HepG2 (cell line): ENCODE results near the gene LDLRAD4. TPM values are rescaled to one million over a fixed set of nuclear protein-coding genes. Genes with fewer than 3 reads are reported as not detected.

Experiments used
- ATAC-seq: fragments of 200-7000 bp; cut with Tn5 transposase; 3 replicates; pipeline ENCODE4 v1.9.1; 2020; ENCODE audit warnings: mild to moderate bottlenecking, moderate library complexity
- BruUV-seq: library from RNA; stranded (reverse); fragments of 400-500 nt; replicated peaks from 2 replicates; lab custom pipeline; 2021; lab: Mats Ljungman, UMichigan
- CTCF ChIA-PET: fragments of 300-600 bp; formaldehyde crosslinking; extraction: SDS; loops from one replicate; lab custom pipeline; 2021; ENCODE audit warnings: low total read pairs, inconsistent platforms, low intra/inter-chr PET ratio; lab: Yijun Ruan, JAX
- POLR2A ChIA-PET: fragments of 350-600 bp; sonication (Branson Sonifier 250); formaldehyde crosslinking; loops from one replicate; lab custom pipeline; 2020; ENCODE audit warnings: antibody characterized with exemption, inconsistent platforms; lab: Yijun Ruan, JAX
- DNase-seq: peaks from one replicate; pipeline ENCODE4 v3.0.0-alpha.2; 2015; ENCODE audit warnings: low spot score
- FAIRE-seq: peaks from 3 replicates; lab custom pipeline; 2011; peaks lifted over from hg19 to GRCh38; lab: Jason Lieb, UNC
- H2AFZ ChIP-seq: one replicate; pipeline ENCODE4 v1.6.1; 2011; ENCODE audit warnings: low read length, inconsistent platforms
- H3K27ac ChIP-seq: fragments of 300-600 bp; 3 replicates; pipeline ENCODE4 v1.8.0; 2011; ENCODE audit warnings: mixed run types, mild to moderate bottlenecking, mixed read lengths, low read length, inconsistent platforms; ENCODE audit not compliant: insufficient read depth; ENCODE audit errors: extremely low read length
- H3K27me3 ChIP-seq, 2 experiments: fragments of 200-600 bp in 1 of 2; 2 replicates in 1 of 2; 3 replicates in 1 of 2; pipeline versions ENCODE4 v1.6.0 to v1.8.0; 2011; ENCODE audit warnings: low read length in 2 of 2, mild to moderate bottlenecking in 2 of 2, moderate library complexity in 2 of 2, inconsistent platforms in 1 of 2; ENCODE audit not compliant: insufficient read depth in 2 of 2, control insufficient read depth in 1 of 2
- H3K36me3 ChIP-seq, 2 experiments: fragments of 200-600 bp in 1 of 2; replicated peaks in 1 of 2; 2 replicates in 1 of 2; 3 replicates in 1 of 2; pipeline versions ENCODE4 v1.5.1 to v1.8.0; 2011; ENCODE audit warnings: low read length in 2 of 2, inconsistent platforms in 1 of 2; ENCODE audit not compliant: insufficient read depth in 2 of 2, control insufficient read depth in 1 of 2
- H3K4me1 ChIP-seq: 2 replicates; pipeline ENCODE4 v1.5.1; 2012; ENCODE audit warnings: low read length, inconsistent platforms; ENCODE audit not compliant: insufficient read depth
- H3K4me2 ChIP-seq: 2 replicates; pipeline ENCODE4 v1.6.0; 2011; ENCODE audit warnings: low read depth, low read length, inconsistent platforms
- H3K4me3 ChIP-seq, 3 experiments: fragments of 200-600 bp in 1 of 3; sonication (generic), shearing (Covaris generic) in 1 of 3; replicated peaks in 1 of 3; 2 replicates each; pipeline ENCODE4 v1.5.1; 2011 to 2016; ENCODE audit warnings: low read length in 3 of 3, inconsistent platforms in 2 of 3, low read depth in 2 of 3, mild to moderate bottlenecking in 2 of 3, control low read depth in 1 of 3, mixed read lengths in 1 of 3; ENCODE audit not compliant: insufficient read depth in 1 of 3
- H3K79me2 ChIP-seq: one replicate; pipeline ENCODE4 v1.6.1; 2011; ENCODE audit warnings: low read length, inconsistent platforms; ENCODE audit not compliant: insufficient read depth
- H3K9ac ChIP-seq: 2 replicates; pipeline ENCODE4 v1.6.0; 2011; ENCODE audit warnings: mild to moderate bottlenecking, low read depth, low read length, inconsistent platforms; ENCODE audit not compliant: insufficient read depth
- H3K9me3 ChIP-seq: 2 replicates; pipeline ENCODE4 v1.5.1; 2012; ENCODE audit warnings: mild to moderate bottlenecking, low read length
- H4K20me1 ChIP-seq: 2 replicates; pipeline ENCODE4 v1.6.0; 2011; ENCODE audit warnings: inconsistent platforms, mild to moderate bottlenecking, low read length, moderate library complexity; ENCODE audit not compliant: insufficient read depth
- CBFB ChIP-seq: sonication (generic); formaldehyde crosslinking; IDR thresholded peaks from 2 replicates; pipeline ENCODE4 v1.4.0; 2020; ENCODE audit warnings: missing genetic modification reagents
- FOXA3 ChIP-seq: IDR thresholded peaks from 2 replicates; pipeline ENCODE4 v1.6.1; 2016; ENCODE audit warnings: missing genetic modification reagents, missing compliant biosample characterization
- FOXJ3 ChIP-seq: sonication (generic); formaldehyde crosslinking; IDR thresholded peaks from 2 replicates; pipeline ENCODE4 v1.4.0; 2020; ENCODE audit warnings: missing genetic modification reagents, mild to moderate bottlenecking, borderline replicate concordance
- HNF4G ChIP-seq, 2 experiments: sonication (generic) in 1 of 2; formaldehyde crosslinking in 1 of 2; IDR thresholded peaks; 2 replicates each; pipeline versions ENCODE4 v1.4.0 to v1.6.1; 2011 to 2020; ENCODE audit warnings: borderline replicate concordance in 2 of 2, low read depth in 2 of 2, mild to moderate bottlenecking in 2 of 2, low read length in 1 of 2, missing genetic modification reagents in 1 of 2, moderate library complexity in 1 of 2
- HOXD1 ChIP-seq: sonication (generic); formaldehyde crosslinking; IDR thresholded peaks from 2 replicates; pipeline ENCODE4 v1.5.0; 2020; ENCODE audit warnings: missing genetic modification reagents
- MTA1 ChIP-seq: sonication (generic); formaldehyde crosslinking; IDR thresholded peaks from 2 replicates; pipeline ENCODE4 v1.4.0; 2020; ENCODE audit warnings: missing genetic modification reagents, mild to moderate bottlenecking, borderline replicate concordance
- NR2F2 ChIP-seq: IDR thresholded peaks from 2 replicates; pipeline ENCODE4 v1.6.1; 2012; ENCODE audit warnings: low read depth, inconsistent platforms, borderline replicate concordance
- POLR2A ChIP-seq, 2 experiments: IDR thresholded peaks; 2 replicates each; pipeline ENCODE4 v1.6.1; 2011; ENCODE audit warnings: low read depth in 2 of 2, low read length in 2 of 2, mild to moderate bottlenecking in 1 of 2, moderate library complexity in 1 of 2; ENCODE audit not compliant: insufficient read depth in 1 of 2
- RFX3 ChIP-seq: IDR thresholded peaks from 2 replicates; pipeline ENCODE4 v1.6.1; 2016; ENCODE audit warnings: missing biosample characterization, missing genetic modification reagents
- STAG1 ChIP-seq: sonication (generic); formaldehyde crosslinking; IDR thresholded peaks from 2 replicates; pipeline ENCODE4 v1.4.0; 2020; ENCODE audit warnings: missing genetic modification reagents
- ZBTB3 ChIP-seq: sonication (generic); formaldehyde crosslinking; IDR thresholded peaks from 2 replicates; pipeline ENCODE4 v1.4.0; 2020; ENCODE audit warnings: low read depth, mild to moderate bottlenecking, moderate library complexity, missing genetic modification reagents, borderline replicate concordance
- ZNF296 ChIP-seq: sonication (generic); formaldehyde crosslinking; conservative IDR thresholded peaks from 2 replicates; pipeline ENCODE4 v1.5.0; 2020; ENCODE audit warnings: mild to moderate bottlenecking, missing genetic modification reagents
- ZNF441 ChIP-seq: sonication (generic); formaldehyde crosslinking; IDR thresholded peaks from 2 replicates; pipeline ENCODE4 v1.7.0; 2021; ENCODE audit warnings: missing genetic modification reagents, borderline replicate concordance
- ZNF674 ChIP-seq: sonication (generic); formaldehyde crosslinking; IDR thresholded peaks from 2 replicates; pipeline ENCODE4 v1.5.0; 2020; ENCODE audit warnings: low read depth, mild to moderate bottlenecking, missing genetic modification reagents
- WGBS: methylation state at CpG from one replicate; pipeline ENCODE4 v1.1.6; 2017; ENCODE audit warnings: low lambda C conversion rate; 5-methylcytosine and 5-hydroxymethylcytosine counted together
- in situ Hi-C: cut with HindIII; loops from 2 replicates; pipeline ENCODE4 v1.10.0; 2017; ENCODE audit warnings: low pct_unique_long_range_greater_than_20kb; ENCODE audit not compliant: extremely low pct_ligation_motif_present
- intact Hi-C: fragments of 100-400 bp; cut with micrococcal nuclease; formaldehyde crosslinking; loops from one replicate; pipeline ENCODE4 v1.10.0; 2022; ENCODE audit not compliant: unreplicated experiment
- polyA plus RNA-seq, 8 experiments: library from polyadenylated mRNA; depleted of rRNA in 3 of 8; stranded (reverse) in 7 of 8; unstranded in 1 of 8; fragments of >200 nt; fragmentation: Illumina TruSeq in 4 of 8; extraction: Trizol in 4 of 8; gene quantifications; 2 replicates each; pipeline versions ENCODE4 v1.2.1 to v1.2.3, GENCODE V29; 2011 to 2016; ENCODE audit warnings: low read depth in 4 of 8, missing spikeins in 1 of 8, mixed read lengths in 1 of 8; ENCODE audit not compliant: insufficient read depth in 1 of 8
- total RNA-seq, 5 experiments: library from RNA; depleted of rRNA; stranded (reverse); fragments of >200 nt; fragmentation: Illumina TruSeq; extraction: Trizol; gene quantifications; 2 replicates each; pipeline ENCODE4 v1.2.3, GENCODE V29; 2016; ENCODE audit warnings: low read depth in 1 of 5
- TF ChIP-seq, protein P1 (sequence below): sonication (generic); formaldehyde crosslinking; conservative IDR thresholded peaks from 2 replicates; pipeline ENCODE4 v1.8.1; 2023; ENCODE audit warnings: missing genetic modification reagents
- TF ChIP-seq, protein P2 (sequence below): IDR thresholded peaks from 2 replicates; pipeline ENCODE4 v1.6.1; 2016; ENCODE audit warnings: missing compliant biosample characterization, missing genetic modification reagents, borderline replicate concordance
- TF ChIP-seq, protein P3 (sequence below): sonication (generic); formaldehyde crosslinking; IDR thresholded peaks from 2 replicates; pipeline ENCODE4 v1.8.0; 2022; ENCODE audit warnings: mild to moderate bottlenecking, missing genetic modification reagents, moderate library complexity
- TF ChIP-seq, protein P4 (sequence below): sonication (generic); formaldehyde crosslinking; IDR thresholded peaks from 2 replicates; pipeline ENCODE4 v1.5.0; 2020; ENCODE audit warnings: mild to moderate bottlenecking, missing genetic modification reagents, moderate library complexity

LDLRAD4 gene
- total and polyA plus RNA-seq, 2 of the 13 experiments (the other 11 are each of a cell fraction or from before 2014, with no cell fraction given): 13.6 to 20.9 TPM

DNA sequence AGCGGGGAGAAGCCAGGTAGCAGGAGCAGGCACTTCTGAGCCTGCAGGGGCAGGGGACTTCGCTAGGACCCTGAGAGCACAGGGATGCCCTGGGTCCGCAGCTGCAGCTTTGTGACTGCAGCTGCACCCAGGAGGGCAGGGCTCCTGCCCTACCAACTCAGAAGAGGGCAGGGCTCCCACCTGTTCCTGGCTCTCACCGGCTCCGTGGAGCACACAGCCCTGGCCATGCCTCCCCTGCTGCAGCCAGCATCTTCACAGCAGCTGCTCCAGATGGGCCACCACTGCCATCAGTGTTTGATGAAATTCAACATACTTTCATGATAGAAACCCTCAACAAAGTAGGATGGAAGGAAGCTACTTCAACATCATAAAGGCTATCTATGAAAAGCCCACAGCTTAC lies 415.1 kb downstream of the LDLRAD4 start:
- no peaks in the 10 kb centered on the region for H3K36me3 ChIP-seq
- ChIA-PET POLR2A (no interaction called here), CTCF (no interaction called here)
- no peak overlapping the region for H3K4me2 ChIP-seq
- in situ Hi-C loops (loop anchor here (25.0 kb wide), 2 partner anchors 421 to 621 kb away; partner anchors contain the start of gene LDLRAD4), intact Hi-C loops (loop anchor here (5.0 kb wide), 3 partner anchors 76 to 641 kb away; partner anchors contain the start of genes CEP192 and LDLRAD4)
- no peaks in the 10 kb centered on the region; a peak in 1 of 5 replicates for H3K27me3 ChIP-seq
- no peak for DNase-seq
- no peak overlapping the region for H3K9ac ChIP-seq
- no peak overlapping the region for H2AFZ ChIP-seq
- WGBS: 100% methylated on average over 1 of the region's 5 CpGs
- ATAC-seq: no peak
- no peaks in the 10 kb centered on the region for H3K9me3 ChIP-seq
- no peaks in the 10 kb centered on the region for H4K20me1 ChIP-seq
- H3K4me1 ChIP-seq: peaks cover 5% of the 10 kb centered on the region
- H3K79me2 ChIP-seq: no peaks in the 10 kb centered on the region
- no peak overlapping the region for H3K4me3 ChIP-seq
- no TSS peak for BruUV-seq
- FAIRE-seq: no peak
- no peak overlapping the region for H3K27ac ChIP-seq
- no peak for TF ChIP-seq ZNF296 (CRISPR knock-in tag)
- TF ChIP-seq ZNF441 (CRISPR knock-in tag): no peak
- TF ChIP-seq, protein P1, sequence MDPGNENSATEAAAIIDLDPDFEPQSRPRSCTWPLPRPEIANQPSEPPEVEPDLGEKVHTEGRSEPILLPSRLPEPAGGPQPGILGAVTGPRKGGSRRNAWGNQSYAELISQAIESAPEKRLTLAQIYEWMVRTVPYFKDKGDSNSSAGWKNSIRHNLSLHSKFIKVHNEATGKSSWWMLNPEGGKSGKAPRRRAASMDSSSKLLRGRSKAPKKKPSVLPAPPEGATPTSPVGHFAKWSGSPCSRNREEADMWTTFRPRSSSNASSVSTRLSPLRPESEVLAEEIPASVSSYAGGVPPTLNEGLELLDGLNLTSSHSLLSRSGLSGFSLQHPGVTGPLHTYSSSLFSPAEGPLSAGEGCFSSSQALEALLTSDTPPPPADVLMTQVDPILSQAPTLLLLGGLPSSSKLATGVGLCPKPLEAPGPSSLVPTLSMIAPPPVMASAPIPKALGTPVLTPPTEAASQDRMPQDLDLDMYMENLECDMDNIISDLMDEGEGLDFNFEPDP: no peak
- TF ChIP-seq, protein P2, sequence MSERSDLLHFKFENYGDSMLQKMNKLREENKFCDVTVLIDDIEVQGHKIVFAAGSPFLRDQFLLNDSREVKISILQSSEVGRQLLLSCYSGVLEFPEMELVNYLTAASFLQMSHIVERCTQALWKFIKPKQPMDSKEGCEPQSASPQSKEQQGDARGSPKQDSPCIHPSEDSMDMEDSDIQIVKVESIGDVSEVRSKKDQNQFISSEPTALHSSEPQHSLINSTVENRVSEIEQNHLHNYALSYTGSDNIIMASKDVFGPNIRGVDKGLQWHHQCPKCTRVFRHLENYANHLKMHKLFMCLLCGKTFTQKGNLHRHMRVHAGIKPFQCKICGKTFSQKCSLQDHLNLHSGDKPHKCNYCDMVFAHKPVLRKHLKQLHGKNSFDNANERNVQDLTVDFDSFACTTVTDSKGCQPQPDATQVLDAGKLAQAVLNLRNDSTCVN (CRISPR knock-in tag): no peak
- TF ChIP-seq MTA1 (CRISPR knock-in tag): no peak
- no peak for TF ChIP-seq CBFB (CRISPR knock-in tag)
- TF ChIP-seq, protein P3, sequence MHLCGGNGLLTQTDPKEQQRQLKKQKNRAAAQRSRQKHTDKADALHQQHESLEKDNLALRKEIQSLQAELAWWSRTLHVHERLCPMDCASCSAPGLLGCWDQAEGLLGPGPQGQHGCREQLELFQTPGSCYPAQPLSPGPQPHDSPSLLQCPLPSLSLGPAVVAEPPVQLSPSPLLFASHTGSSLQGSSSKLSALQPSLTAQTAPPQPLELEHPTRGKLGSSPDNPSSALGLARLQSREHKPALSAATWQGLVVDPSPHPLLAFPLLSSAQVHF: no peak
- no peak for TF ChIP-seq FOXA3 (CRISPR knock-in tag)
- TF ChIP-seq STAG1 (CRISPR knock-in tag): no peak
- no peak for TF ChIP-seq POLR2A (IDR thresholded peaks at IDR 0.05; ENCODE audit: insufficient read depth in 1 of 2, low read depth in 2 of 2, low read length in 2 of 2)
- TF ChIP-seq RFX3 (CRISPR knock-in tag): no peak
- TF ChIP-seq HNF4G (IDR thresholded peaks at IDR 0.05; ENCODE audit: borderline replicate concordance, low read depth, low read length): no peak
- no peak for TF ChIP-seq HNF4G (CRISPR knock-in tag; IDR thresholded peaks at IDR 0.05; ENCODE audit: borderline replicate concordance, low read depth)
- TF ChIP-seq HOXD1 (CRISPR knock-in tag): no peak
- no peak for TF ChIP-seq FOXJ3 (CRISPR knock-in tag)
- TF ChIP-seq ZBTB3 (CRISPR knock-in tag): no peak
- TF ChIP-seq ZNF674 (CRISPR knock-in tag): no peak
- no peak for TF ChIP-seq NR2F2
- TF ChIP-seq, protein P4, sequence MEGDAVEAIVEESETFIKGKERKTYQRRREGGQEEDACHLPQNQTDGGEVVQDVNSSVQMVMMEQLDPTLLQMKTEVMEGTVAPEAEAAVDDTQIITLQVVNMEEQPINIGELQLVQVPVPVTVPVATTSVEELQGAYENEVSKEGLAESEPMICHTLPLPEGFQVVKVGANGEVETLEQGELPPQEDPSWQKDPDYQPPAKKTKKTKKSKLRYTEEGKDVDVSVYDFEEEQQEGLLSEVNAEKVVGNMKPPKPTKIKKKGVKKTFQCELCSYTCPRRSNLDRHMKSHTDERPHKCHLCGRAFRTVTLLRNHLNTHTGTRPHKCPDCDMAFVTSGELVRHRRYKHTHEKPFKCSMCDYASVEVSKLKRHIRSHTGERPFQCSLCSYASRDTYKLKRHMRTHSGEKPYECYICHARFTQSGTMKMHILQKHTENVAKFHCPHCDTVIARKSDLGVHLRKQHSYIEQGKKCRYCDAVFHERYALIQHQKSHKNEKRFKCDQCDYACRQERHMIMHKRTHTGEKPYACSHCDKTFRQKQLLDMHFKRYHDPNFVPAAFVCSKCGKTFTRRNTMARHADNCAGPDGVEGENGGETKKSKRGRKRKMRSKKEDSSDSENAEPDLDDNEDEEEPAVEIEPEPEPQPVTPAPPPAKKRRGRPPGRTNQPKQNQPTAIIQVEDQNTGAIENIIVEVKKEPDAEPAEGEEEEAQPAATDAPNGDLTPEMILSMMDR (CRISPR knock-in tag): no peak
